Testis (tissue), 2 donors: ENCODE results near the gene MLH3.

Experiments used
- CTCF ChIP-seq, 3 experiments: fragments of 450-650 bp in 2 of 3; fragments of 200-600 bp in 1 of 3; sonication (generic) in 1 of 3; IDR thresholded peaks; one replicate each; pipeline ENCODE4 v1.5.1; 2016 to 2019; ENCODE audit warnings: antibody characterized with exemption in 3 of 3, mild to moderate bottlenecking in 2 of 3, moderate library complexity in 1 of 3
- POLR2A ChIP-seq: fragments of 450-650 bp; IDR thresholded peaks from one replicate; pipeline ENCODE4 v1.6.1; 2017; ENCODE audit warnings: antibody characterized with exemption, mild to moderate bottlenecking, moderate library complexity

GRCh38 chr14:74979442-74980397 lies 71.5 kb downstream of the MLH3 start:
- TF ChIP-seq POLR2A: no peak
- no peak for TF ChIP-seq CTCF (IDR thresholded peaks at IDR 0.05)
